HEK293T (cell line): ENCODE measurements around the gene MX1.

Experiments
- CTCF ChIA-PET: fragments of 350-600 bp; formaldehyde crosslinking; extraction: SDS; loops from one replicate; lab custom pipeline; 2021; ENCODE audit warnings: antibody characterized with exemption, inconsistent platforms; lab: Yijun Ruan, JAX
- POLR2A ChIA-PET: fragments of 350-600 bp; formaldehyde crosslinking; extraction: SDS; loops from one replicate; lab custom pipeline; 2020; ENCODE audit warnings: antibody characterized with exemption, inconsistent platforms; lab: Yijun Ruan, JAX
- DNase-seq: peaks from one replicate; pipeline ENCODE4 v3.0.0; 2012; ENCODE audit warnings: mixed read lengths; ENCODE audit errors: extremely low spot score
- ARNT ChIP-seq: fragments of 450-650 bp; IDR thresholded peaks from 2 replicates; pipeline ENCODE4 v1.6.1; 2017; ENCODE audit warnings: mild to moderate bottlenecking
- BHLHE40 ChIP-seq: fragments of 450-650 bp; IDR thresholded peaks from 2 replicates; pipeline ENCODE4 v1.6.1; 2016; ENCODE audit warnings: mild to moderate bottlenecking, moderate library complexity, borderline replicate concordance
- CTBP1 ChIP-seq: fragments of 450-650 bp; IDR thresholded peaks from 2 replicates; pipeline ENCODE4 v1.6.1; 2016; ENCODE audit warnings: borderline replicate concordance
- ELF4 ChIP-seq: fragments of 450-650 bp; IDR thresholded peaks from 2 replicates; pipeline ENCODE4 v1.6.1; 2017; ENCODE audit warnings: antibody characterized with exemption
- FOXA1 ChIP-seq: fragments of 450-650 bp; IDR thresholded peaks from 2 replicates; pipeline ENCODE4 v1.6.1; 2016; ENCODE audit warnings: mild to moderate bottlenecking
- FOXK2 ChIP-seq: fragments of 450-650 bp; IDR thresholded peaks from 2 replicates; pipeline ENCODE4 v1.6.1; 2016; ENCODE audit warnings: mild to moderate bottlenecking
- FOXM1 ChIP-seq: fragments of 450-650 bp; IDR thresholded peaks from 2 replicates; pipeline ENCODE4 v1.6.1; 2017; ENCODE audit warnings: mild to moderate bottlenecking, borderline replicate concordance
- HDGF ChIP-seq: fragments of 450-650 bp; IDR thresholded peaks from 2 replicates; pipeline ENCODE4 v1.6.1; 2017; ENCODE audit warnings: antibody characterized with exemption, borderline replicate concordance
- L3MBTL2 ChIP-seq: fragments of 450-650 bp; conservative IDR thresholded peaks from 2 replicates; pipeline ENCODE4 v1.6.1; 2016; ENCODE audit warnings: mild to moderate bottlenecking
- LEF1 ChIP-seq: fragments of 450-650 bp; IDR thresholded peaks from 2 replicates; pipeline ENCODE4 v1.6.1; 2017; ENCODE audit warnings: mild to moderate bottlenecking, borderline replicate concordance
- NFRKB ChIP-seq: fragments of 450-650 bp; IDR thresholded peaks from 2 replicates; pipeline ENCODE4 v1.6.1; 2016; ENCODE audit warnings: mild to moderate bottlenecking, moderate library complexity
- PKNOX1 ChIP-seq: fragments of 450-650 bp; IDR thresholded peaks from 2 replicates; pipeline ENCODE4 v1.6.1; 2016
- SP1 ChIP-seq: fragments of 450-650 bp; IDR thresholded peaks from 2 replicates; pipeline ENCODE4 v1.6.1; 2017
- SUZ12 ChIP-seq: fragments of 450-650 bp; IDR thresholded peaks from 2 replicates; pipeline ENCODE4 v1.6.1; 2016; ENCODE audit warnings: mild to moderate bottlenecking
- TARDBP ChIP-seq: fragments of 450-650 bp; IDR thresholded peaks from 2 replicates; pipeline ENCODE4 v1.6.1; 2016
- ZNF384 ChIP-seq: fragments of 450-650 bp; IDR thresholded peaks from 2 replicates; pipeline ENCODE4 v1.6.1; 2016

The MX1 gene

GRCh38 chr21:41426676-41427404 lies 801 bp downstream of the MX1 start:
- POLR2A ChIA-PET = no interaction called here
- no peak for DNase-seq
- CTCF ChIA-PET = no interaction called here
- TF ChIP-seq FOXK2 (no peak), LEF1 (no peak), NFRKB (no peak), SUZ12 (no peak), FOXM1 (no peak), ARNT (no peak), SP1 (no peak), PKNOX1 (no peak), ELF4 (no peak), ZNF384 (no peak), BHLHE40 (no peak), L3MBTL2 (no peak), TARDBP (no peak), CTBP1 (no peak), FOXA1 (no peak), HDGF (no peak)

DNA sequence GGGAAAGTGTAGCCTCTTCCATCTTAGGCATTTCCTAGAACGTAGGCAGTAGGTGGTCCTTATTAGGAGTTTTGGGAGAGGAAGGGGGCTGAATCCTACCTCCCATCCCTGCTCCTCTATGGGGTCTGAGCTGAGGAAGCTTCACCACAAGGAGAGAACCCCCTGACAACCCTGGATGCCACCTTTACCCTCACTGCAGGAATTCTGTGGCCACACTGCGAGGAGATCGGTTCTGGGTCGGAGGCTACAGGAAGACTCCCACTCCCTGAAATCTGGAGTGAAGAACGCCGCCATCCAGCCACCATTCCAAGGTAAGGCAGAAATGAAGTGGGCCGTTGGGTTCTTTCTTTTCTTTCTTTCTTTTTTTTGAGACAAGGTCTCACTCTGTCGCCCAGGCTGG lies 1.5 kb downstream of the MX1 start:
- DNase-seq = no peak
- POLR2A ChIA-PET = no interaction called here
- no peak for TF ChIP-seq ARNT
- no peak for TF ChIP-seq TARDBP
- TF ChIP-seq FOXA1 = no peak
- CTCF ChIA-PET = no interaction called here

DNA sequence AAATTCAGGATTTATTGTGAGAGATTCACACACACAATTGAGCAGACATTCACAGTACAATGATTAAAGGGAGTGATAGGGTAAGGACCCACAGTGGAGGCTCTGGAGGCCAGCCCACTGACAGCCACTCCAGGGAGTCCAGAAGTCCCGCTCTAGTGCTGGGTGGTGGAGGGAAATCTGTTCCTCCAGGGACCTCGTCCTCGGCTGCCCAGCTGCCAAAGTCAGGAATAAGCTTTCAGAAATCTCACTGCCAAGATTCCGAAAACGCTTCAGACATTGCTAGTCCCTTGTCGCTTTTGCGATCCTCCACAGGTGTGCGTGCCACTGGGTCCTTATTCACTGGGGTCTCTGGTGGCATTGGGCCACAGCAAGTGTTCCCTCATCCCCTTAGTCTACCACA lies 2.3 kb downstream of the MX1 start:
- DNase-seq = no peak
- CTCF ChIA-PET = no interaction called here
- POLR2A ChIA-PET = no interaction called here
- TF ChIP-seq NFRKB (no peak), ZNF384 (no peak), HDGF (no peak), FOXK2 (no peak), ARNT (no peak), ELF4 (no peak), CTBP1 (no peak), TARDBP (no peak), L3MBTL2 (no peak), SP1 (no peak), SUZ12 (no peak), FOXM1 (no peak), BHLHE40 (no peak), FOXA1 (no peak), LEF1 (no peak), PKNOX1 (no peak)

DNA sequence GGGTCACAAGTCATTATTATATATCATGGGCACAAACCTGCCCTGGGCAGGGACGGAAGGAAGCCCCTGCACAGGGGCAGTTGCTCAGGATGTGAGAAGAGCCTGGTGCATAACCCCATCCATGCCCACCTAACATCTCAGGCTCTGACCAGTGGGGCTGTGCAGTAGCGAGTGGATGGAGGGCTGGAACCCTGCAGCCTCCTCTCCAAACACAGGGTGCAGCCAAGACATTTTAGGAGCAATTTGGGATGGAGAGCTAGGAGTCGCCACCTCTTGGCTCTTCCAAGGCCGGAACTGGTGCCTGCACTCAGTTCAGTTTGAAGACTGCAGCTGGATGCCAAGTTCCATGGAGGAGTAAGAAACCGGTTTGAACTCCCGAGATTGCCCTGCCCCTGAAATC lies 2.8 kb downstream of the MX1 start:
- TF ChIP-seq LEF1 (no peak), FOXA1 (no peak), FOXM1 (no peak)
- ChIA-PET CTCF (no interaction called here), POLR2A (no interaction called here)
- no peak for DNase-seq

DNA sequence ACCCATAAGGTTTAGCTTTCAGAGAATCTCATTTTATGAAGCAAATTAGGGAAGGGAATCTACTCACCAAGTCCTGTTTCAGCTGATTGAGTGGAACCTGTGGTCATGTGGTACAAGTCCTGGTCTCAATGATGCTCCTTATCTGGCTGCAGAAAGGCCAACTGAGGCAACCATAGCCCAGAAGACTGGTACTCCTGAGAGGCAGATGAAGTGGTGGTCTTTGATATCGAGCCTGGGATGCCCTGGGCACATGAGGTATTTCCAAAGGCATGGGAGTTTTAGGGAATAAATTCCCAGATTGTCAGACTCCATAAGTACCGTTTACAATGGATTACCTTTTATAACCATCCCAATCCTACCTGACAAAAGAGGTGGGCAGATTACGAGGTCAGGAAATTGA lies 3.3 kb downstream of the MX1 start:
- POLR2A ChIA-PET = no interaction called here
- no peak for TF ChIP-seq LEF1
- no peak for TF ChIP-seq ELF4
- TF ChIP-seq FOXK2 = no peak
- no peak for TF ChIP-seq FOXA1
- TF ChIP-seq PKNOX1 = no peak
- CTCF ChIA-PET = no interaction called here
- DNase-seq = no peak

DNA sequence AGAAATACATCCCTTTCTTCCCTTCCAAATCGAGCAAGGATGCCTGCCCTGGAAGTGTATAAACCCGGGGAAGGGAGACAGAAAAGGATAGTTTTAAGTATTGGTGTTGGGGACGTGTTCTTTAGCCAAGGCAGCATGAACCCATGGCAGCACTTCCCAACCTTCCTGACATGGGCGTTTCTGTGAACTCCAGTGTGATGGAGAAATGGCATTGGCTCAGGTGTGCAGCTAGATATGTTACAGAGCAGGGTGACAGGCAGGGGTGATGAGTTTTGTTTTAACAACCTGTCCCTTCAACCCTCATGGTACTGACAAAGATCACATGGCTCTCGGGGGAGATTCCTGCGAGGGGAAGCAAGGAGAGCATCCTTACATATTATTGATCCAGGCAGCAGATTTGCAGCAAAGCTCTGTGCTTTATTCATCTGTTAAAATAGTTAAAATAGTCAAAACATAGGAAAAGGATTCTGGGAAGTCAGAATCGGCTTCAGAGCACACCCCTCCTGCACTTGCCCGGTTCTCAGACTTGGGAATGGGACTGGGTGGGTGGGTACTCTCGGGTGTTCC lies 4.0 kb downstream of the MX1 start:
- no peak for DNase-seq
- no peak for TF ChIP-seq ELF4
- no peak for TF ChIP-seq FOXA1
- TF ChIP-seq ARNT = no peak
- TF ChIP-seq SP1 = no peak
- no peak for TF ChIP-seq NFRKB
- no peak for TF ChIP-seq HDGF
- no peak for TF ChIP-seq SUZ12
- no peak for TF ChIP-seq PKNOX1
- TF ChIP-seq FOXM1 = no peak
- TF ChIP-seq FOXK2 = no peak
- no peak for TF ChIP-seq LEF1
- TF ChIP-seq TARDBP = no peak
- no peak for TF ChIP-seq ZNF384
- no peak for TF ChIP-seq CTBP1
- TF ChIP-seq BHLHE40 = no peak
- TF ChIP-seq L3MBTL2 = no peak
- POLR2A ChIA-PET = no interaction called here
- CTCF ChIA-PET = no interaction called here
